HepG2 (cell line): ENCODE results near the gene PRKAR2B. TPM values are rescaled to one million over a fixed set of nuclear protein-coding genes. Genes with fewer than 3 reads are reported as not detected.
"Not testable (repeated sequence)": the region's sequence is repeated elsewhere in the genome, so short reads cannot be mapped to it uniquely, and the experiment has no call there.

ENCODE experiments used
- ATAC-seq: fragments of 200-7000 bp; cut with Tn5 transposase; 3 replicates; pipeline ENCODE4 v1.9.1; 2020; ENCODE audit warnings: mild to moderate bottlenecking, moderate library complexity
- BruUV-seq: library from RNA; stranded (reverse); fragments of 400-500 nt; replicated peaks from 2 replicates; lab custom pipeline; 2021; lab: Mats Ljungman, UMichigan
- CTCF ChIA-PET: fragments of 300-600 bp; formaldehyde crosslinking; extraction: SDS; loops from one replicate; lab custom pipeline; 2021; ENCODE audit warnings: low total read pairs, inconsistent platforms, low intra/inter-chr PET ratio; lab: Yijun Ruan, JAX
- POLR2A ChIA-PET: fragments of 350-600 bp; sonication (Branson Sonifier 250); formaldehyde crosslinking; loops from one replicate; lab custom pipeline; 2020; ENCODE audit warnings: antibody characterized with exemption, inconsistent platforms; lab: Yijun Ruan, JAX
- DNase-seq: peaks from one replicate; pipeline ENCODE4 v3.0.0-alpha.2; 2015; ENCODE audit warnings: low spot score
- FAIRE-seq: peaks from 3 replicates; lab custom pipeline; 2011; peaks lifted over from hg19 to GRCh38; lab: Jason Lieb, UNC
- H2AFZ ChIP-seq: one replicate; pipeline ENCODE4 v1.6.1; 2011; ENCODE audit warnings: low read length, inconsistent platforms
- H3K27ac ChIP-seq: fragments of 300-600 bp; 3 replicates; pipeline ENCODE4 v1.8.0; 2011; ENCODE audit warnings: mixed run types, mild to moderate bottlenecking, mixed read lengths, low read length, inconsistent platforms; ENCODE audit not compliant: insufficient read depth; ENCODE audit errors: extremely low read length
- H3K27me3 ChIP-seq, 2 experiments: fragments of 200-600 bp in 1 of 2; 2 replicates in 1 of 2; 3 replicates in 1 of 2; pipeline versions ENCODE4 v1.6.0 to v1.8.0; 2011; ENCODE audit warnings: low read length in 2 of 2, mild to moderate bottlenecking in 2 of 2, moderate library complexity in 2 of 2, inconsistent platforms in 1 of 2; ENCODE audit not compliant: insufficient read depth in 2 of 2, control insufficient read depth in 1 of 2
- H3K36me3 ChIP-seq, 2 experiments: fragments of 200-600 bp in 1 of 2; replicated peaks in 1 of 2; 2 replicates in 1 of 2; 3 replicates in 1 of 2; pipeline versions ENCODE4 v1.5.1 to v1.8.0; 2011; ENCODE audit warnings: low read length in 2 of 2, inconsistent platforms in 1 of 2; ENCODE audit not compliant: insufficient read depth in 2 of 2, control insufficient read depth in 1 of 2
- H3K4me1 ChIP-seq: 2 replicates; pipeline ENCODE4 v1.5.1; 2012; ENCODE audit warnings: low read length, inconsistent platforms; ENCODE audit not compliant: insufficient read depth
- H3K4me2 ChIP-seq: 2 replicates; pipeline ENCODE4 v1.6.0; 2011; ENCODE audit warnings: low read depth, low read length, inconsistent platforms
- H3K4me3 ChIP-seq, 3 experiments: fragments of 200-600 bp in 1 of 3; sonication (generic), shearing (Covaris generic) in 1 of 3; replicated peaks in 1 of 3; 2 replicates each; pipeline ENCODE4 v1.5.1; 2011 to 2016; ENCODE audit warnings: low read length in 3 of 3, inconsistent platforms in 2 of 3, low read depth in 2 of 3, mild to moderate bottlenecking in 2 of 3, control low read depth in 1 of 3, mixed read lengths in 1 of 3; ENCODE audit not compliant: insufficient read depth in 1 of 3
- H3K79me2 ChIP-seq: one replicate; pipeline ENCODE4 v1.6.1; 2011; ENCODE audit warnings: low read length, inconsistent platforms; ENCODE audit not compliant: insufficient read depth
- H3K9ac ChIP-seq: 2 replicates; pipeline ENCODE4 v1.6.0; 2011; ENCODE audit warnings: mild to moderate bottlenecking, low read depth, low read length, inconsistent platforms; ENCODE audit not compliant: insufficient read depth
- H3K9me3 ChIP-seq: 2 replicates; pipeline ENCODE4 v1.5.1; 2012; ENCODE audit warnings: mild to moderate bottlenecking, low read length
- H4K20me1 ChIP-seq: 2 replicates; pipeline ENCODE4 v1.6.0; 2011; ENCODE audit warnings: inconsistent platforms, mild to moderate bottlenecking, low read length, moderate library complexity; ENCODE audit not compliant: insufficient read depth
- NR2F1 ChIP-seq, 2 experiments: fragments of 450-650 bp in 1 of 2; formaldehyde crosslinking in 1 of 2; IDR thresholded peaks; 2 replicates each; pipeline versions ENCODE4 v1.5.0 to v1.6.1; 2016 to 2020; ENCODE audit warnings: mild to moderate bottlenecking in 1 of 2, missing compliant biosample characterization in 1 of 2, missing genetic modification reagents in 1 of 2, moderate library complexity in 1 of 2
- PHF5A ChIP-seq: IDR thresholded peaks from one replicate; pipeline ENCODE4 v1.6.1; 2018; ENCODE audit warnings: low read depth, missing genetic modification reagents; ENCODE audit not compliant: unreplicated experiment
- RBM22 ChIP-seq: fragments of 200-400 bp; formaldehyde crosslinking; optimal IDR thresholded peaks from 2 replicates; pipeline ENCODE3; 2017; ENCODE audit warnings: mild to moderate bottlenecking, low read length, moderate library complexity
- XRCC5 ChIP-seq: fragments of 200-400 bp; formaldehyde crosslinking; optimal IDR thresholded peaks from 2 replicates; pipeline ENCODE3; 2017; ENCODE audit warnings: mild to moderate bottlenecking, low read length
- ZNF367 ChIP-seq: sonication (generic); formaldehyde crosslinking; IDR thresholded peaks from 2 replicates; pipeline ENCODE4 v1.4.0; 2020; ENCODE audit warnings: missing genetic modification reagents, borderline replicate concordance
- ZNF784 ChIP-seq: sonication (generic); formaldehyde crosslinking; IDR thresholded peaks from 2 replicates; pipeline ENCODE4 v1.5.1; 2020; ENCODE audit warnings: missing genetic modification reagents, mild to moderate bottlenecking, borderline replicate concordance
- WGBS: methylation state at CpG from one replicate; pipeline ENCODE4 v1.1.6; 2017; ENCODE audit warnings: low lambda C conversion rate; 5-methylcytosine and 5-hydroxymethylcytosine counted together
- in situ Hi-C: cut with HindIII; loops from 2 replicates; pipeline ENCODE4 v1.10.0; 2017; ENCODE audit warnings: low pct_unique_long_range_greater_than_20kb; ENCODE audit not compliant: extremely low pct_ligation_motif_present
- intact Hi-C: fragments of 100-400 bp; cut with micrococcal nuclease; formaldehyde crosslinking; loops from one replicate; pipeline ENCODE4 v1.10.0; 2022; ENCODE audit not compliant: unreplicated experiment
- polyA plus RNA-seq, 8 experiments: library from polyadenylated mRNA; depleted of rRNA in 3 of 8; stranded (reverse) in 7 of 8; unstranded in 1 of 8; fragments of >200 nt; fragmentation: Illumina TruSeq in 4 of 8; extraction: Trizol in 4 of 8; gene quantifications; 2 replicates each; pipeline versions ENCODE4 v1.2.1 to v1.2.3, GENCODE V29; 2011 to 2016; ENCODE audit warnings: low read depth in 4 of 8, missing spikeins in 1 of 8, mixed read lengths in 1 of 8; ENCODE audit not compliant: insufficient read depth in 1 of 8
- total RNA-seq, 5 experiments: library from RNA; depleted of rRNA; stranded (reverse); fragments of >200 nt; fragmentation: Illumina TruSeq; extraction: Trizol; gene quantifications; 2 replicates each; pipeline ENCODE4 v1.2.3, GENCODE V29; 2016; ENCODE audit warnings: low read depth in 1 of 5

PRKAR2B gene
- total and polyA plus RNA-seq, 2 of the 13 experiments (the other 11 are each of a cell fraction or from before 2014, with no cell fraction given): not detected

GRCh38 chr7:107154826-107155225 lies 110.3 kb downstream of the PRKAR2B start (continued):
- no peak for TF ChIP-seq NR2F1 (CRISPR knock-in tag; IDR thresholded peaks at IDR 0.05)
- TF ChIP-seq XRCC5: no peak
- no peak for TF ChIP-seq ZNF784 (CRISPR knock-in tag)
- TF ChIP-seq RBM22: no peak
- TF ChIP-seq ZNF367 (CRISPR knock-in tag): no peak
- no peak for TF ChIP-seq PHF5A (CRISPR knock-in tag)

DNA sequence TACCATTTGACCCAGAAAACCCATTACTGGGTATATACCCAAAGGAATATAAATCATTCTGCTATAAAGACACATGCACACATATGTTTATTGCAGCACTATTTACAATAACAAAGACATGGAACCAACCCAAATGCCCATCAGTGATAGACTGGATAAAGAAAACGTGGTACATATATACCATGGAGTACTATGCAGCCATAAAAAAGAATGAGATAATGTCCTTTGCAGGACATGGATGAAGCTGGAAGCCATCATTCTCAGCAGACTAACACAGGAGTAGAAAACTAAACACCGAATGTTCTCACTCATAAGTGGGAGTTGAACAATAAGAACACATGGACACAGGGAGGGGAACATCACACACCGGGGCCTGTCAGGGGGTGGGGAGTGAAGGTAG lies 111.2 kb downstream of the PRKAR2B start:
- intact Hi-C loops, FAIRE-seq, H3K4me3 ChIP-seq, H3K9ac ChIP-seq, H2AFZ ChIP-seq, BruUV-seq, in situ Hi-C loops, H3K9me3 ChIP-seq, POLR2A ChIA-PET, CTCF ChIA-PET, ATAC-seq, H3K79me2 ChIP-seq, H4K20me1 ChIP-seq, H3K4me2 ChIP-seq, DNase-seq, H3K27ac ChIP-seq, H3K36me3 ChIP-seq: not testable (repeated sequence)
- Histone ChIP-seq H3K27me3 (peaks cover 2 to 14% of the 10 kb centered on the region in 2 experiments; a peak in 3 of 5 replicates), H3K4me1 (peaks cover 12% of the 10 kb centered on the region)
- 8% methylated on average over 3 of the region's 3 CpGs for WGBS
